Fibroblast of the aortic adventitia (primary cell): ENCODE measurements around the gene YBX3. TPM values are rescaled to one million over a fixed set of nuclear protein-coding genes. Genes with fewer than 3 reads are reported as not detected.

ENCODE experiments used
- DNase-seq: peaks from one replicate; pipeline ENCODE4 v3.0.0-alpha.2; 2010; ENCODE audit warnings: low read depth
- H3K4me3 ChIP-seq: 2 replicates; pipeline ENCODE4 v1.5.1; 2011; ENCODE audit warnings: low read depth, mild to moderate bottlenecking, control low read depth, low read length, moderate library complexity
- total RNA-seq: library from RNA; depleted of rRNA; stranded (reverse); fragments of >200 nt; gene quantifications from 2 replicates; pipeline ENCODE4 v1.2.3, GENCODE V29; 2012; ENCODE audit warnings: low replicate concordance
- TF ChIP-seq, protein P1 (sequence below): IDR thresholded peaks from 2 replicates; pipeline ENCODE4 v1.5.1; 2011; ENCODE audit warnings: mild to moderate bottlenecking, low read length, control low read depth, inconsistent platforms; ENCODE audit not compliant: insufficient read depth

YBX3 gene
- total RNA-seq, 1 donor, result 139 TPM

DNA sequence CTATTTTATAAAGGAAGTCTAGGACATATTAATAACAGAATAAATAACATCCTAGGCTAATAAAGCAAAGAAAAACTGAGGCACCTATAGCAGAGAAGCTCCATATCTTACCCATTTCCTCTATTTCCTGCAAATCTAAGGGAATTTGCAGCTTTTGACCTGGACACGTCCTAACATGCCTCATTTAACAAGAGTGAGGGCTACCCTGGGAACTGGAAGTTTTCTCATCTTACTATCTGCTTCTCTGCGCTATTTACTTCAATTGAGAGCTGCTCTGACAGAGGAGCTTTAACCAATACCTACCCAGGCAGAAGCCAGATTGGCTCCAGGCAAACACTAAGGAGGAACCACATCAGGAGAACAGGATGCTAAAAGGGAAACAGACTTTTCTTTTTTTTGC is 5.7 kb downstream of the YBX3 start:
- TF ChIP-seq, protein P1, sequence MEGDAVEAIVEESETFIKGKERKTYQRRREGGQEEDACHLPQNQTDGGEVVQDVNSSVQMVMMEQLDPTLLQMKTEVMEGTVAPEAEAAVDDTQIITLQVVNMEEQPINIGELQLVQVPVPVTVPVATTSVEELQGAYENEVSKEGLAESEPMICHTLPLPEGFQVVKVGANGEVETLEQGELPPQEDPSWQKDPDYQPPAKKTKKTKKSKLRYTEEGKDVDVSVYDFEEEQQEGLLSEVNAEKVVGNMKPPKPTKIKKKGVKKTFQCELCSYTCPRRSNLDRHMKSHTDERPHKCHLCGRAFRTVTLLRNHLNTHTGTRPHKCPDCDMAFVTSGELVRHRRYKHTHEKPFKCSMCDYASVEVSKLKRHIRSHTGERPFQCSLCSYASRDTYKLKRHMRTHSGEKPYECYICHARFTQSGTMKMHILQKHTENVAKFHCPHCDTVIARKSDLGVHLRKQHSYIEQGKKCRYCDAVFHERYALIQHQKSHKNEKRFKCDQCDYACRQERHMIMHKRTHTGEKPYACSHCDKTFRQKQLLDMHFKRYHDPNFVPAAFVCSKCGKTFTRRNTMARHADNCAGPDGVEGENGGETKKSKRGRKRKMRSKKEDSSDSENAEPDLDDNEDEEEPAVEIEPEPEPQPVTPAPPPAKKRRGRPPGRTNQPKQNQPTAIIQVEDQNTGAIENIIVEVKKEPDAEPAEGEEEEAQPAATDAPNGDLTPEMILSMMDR, result no peak
- DNase-seq, result peak; percentile 50
- H3K4me3 ChIP-seq, result peak overlapping the region; percentile 51

GRCh38 chr12:10716704-10717315 is 6.3 kb downstream of the YBX3 start:
- H3K4me3 ChIP-seq, result peak overlapping the region; percentile 39
- peak; percentile 93 for DNase-seq
- TF ChIP-seq, protein P1, result no peak

GRCh38 chr12:10716277-10716676 is 6.8 kb downstream of the YBX3 start:
- no peak for DNase-seq
- TF ChIP-seq, protein P1, result no peak
- H3K4me3 ChIP-seq, result peak overlapping the region; percentile 39

- no peak for DNase-seq
- TF ChIP-seq, protein P1, result no peak
- no peak overlapping the region for H3K4me3 ChIP-seq
These were observed 7.6 kb downstream of the YBX3 start for GRCh38 chr12:10715491-10715890.

DNA sequence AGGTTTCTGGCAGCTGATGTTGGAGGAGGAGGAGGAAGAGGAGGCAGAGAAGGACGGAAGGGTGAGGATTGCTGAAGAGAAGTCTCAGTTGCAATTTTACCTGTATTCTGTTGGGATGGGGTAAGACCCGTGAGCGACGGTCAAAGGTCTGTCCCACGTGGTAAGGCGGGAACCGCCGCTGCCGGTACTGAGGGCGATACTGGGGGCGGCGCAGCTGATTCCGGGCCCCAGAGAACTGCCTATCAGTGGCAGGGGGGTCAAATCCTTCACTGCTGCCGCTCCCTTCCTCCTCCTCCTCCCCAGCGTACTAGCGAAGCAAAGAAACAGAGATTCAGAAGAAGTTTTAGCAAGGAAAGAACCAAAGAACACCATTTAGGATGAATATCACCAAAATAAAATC is 13.3 kb downstream of the YBX3 start:
- no peak for DNase-seq
- H3K4me3 ChIP-seq, result no peak overlapping the region
- TF ChIP-seq, protein P1, result no peak

GRCh38 chr12:10708862-10709261 is 14.3 kb downstream of the YBX3 start:
- TF ChIP-seq, protein P1, result no peak
- no peak overlapping the region for H3K4me3 ChIP-seq
- DNase-seq, result no peak

- no peak overlapping the region for H3K4me3 ChIP-seq
- DNase-seq, result peak; percentile 77
- TF ChIP-seq, protein P1, result no peak
These were observed 17.5 kb downstream of the YBX3 start for GRCh38 chr12:10705655-10706054.
